Panc1 (cell line): ENCODE measurements around the gene HACL1. TPM values are rescaled to one million over a fixed set of nuclear protein-coding genes. Genes with fewer than 3 reads are reported as not detected.
A peak's percentile ranks its signal among the peaks of the same experiment; 100 is the strongest.

ENCODE experiments used
- ATAC-seq: fragments of 200-7000 bp; cut with Tn5 transposase; 2 replicates; pipeline ENCODE4 v1.9.1; 2020; ENCODE audit warnings: mild to moderate bottlenecking, moderate library complexity
- BruUV-seq: library from RNA; stranded (reverse); fragments of 400-500 nt; replicated peaks from 2 replicates; lab custom pipeline; 2021; lab: Mats Ljungman, UMichigan
- CTCF ChIA-PET: fragments of 300-600 bp; sonication (Branson Sonifier 250); formaldehyde crosslinking; loops from one replicate; lab custom pipeline; 2022; ENCODE audit warnings: antibody characterized with exemption; lab: Charles Lee
- POLR2A ChIA-PET: fragments of 300-600 bp; sonication (Branson Sonifier 250); formaldehyde crosslinking; loops from one replicate; lab custom pipeline; 2022; ENCODE audit warnings: antibody characterized with exemption; lab: Charles Lee
- DNase-seq: peaks from one replicate; pipeline ENCODE4 v3.0.0-alpha.2; 2010; ENCODE audit warnings: low read depth, low spot score
- H3K27ac ChIP-seq: 2 replicates; pipeline ENCODE4 v1.5.1; 2011; ENCODE audit warnings: mild to moderate bottlenecking, low read length, inconsistent platforms
- H3K27me3 ChIP-seq: fragments of 200-500 bp; sonication (Bioruptor generic); 2 replicates; pipeline ENCODE4 v1.6.0; 2014; ENCODE audit warnings: low read length, inconsistent platforms; ENCODE audit not compliant: control insufficient read depth, insufficient read depth
- H3K36me3 ChIP-seq: fragments of 200-500 bp; sonication (Bioruptor generic); 2 replicates; pipeline ENCODE4 v1.5.1; 2014; ENCODE audit warnings: inconsistent platforms, mild to moderate bottlenecking, low read length, moderate library complexity; ENCODE audit not compliant: control insufficient read depth, insufficient read depth
- H3K4me1 ChIP-seq: 2 replicates; pipeline ENCODE4 v1.5.1; 2011; ENCODE audit warnings: inconsistent platforms, mild to moderate bottlenecking, low read length, moderate library complexity; ENCODE audit not compliant: control insufficient read depth, insufficient read depth
- H3K4me3 ChIP-seq, 2 experiments: 2 replicates each; pipeline ENCODE4 v1.5.1; 2011 to 2012; ENCODE audit warnings: low read depth in 2 of 2, low read length in 2 of 2, mild to moderate bottlenecking in 2 of 2, inconsistent platforms in 1 of 2, moderate library complexity in 1 of 2
- H3K9me3 ChIP-seq: fragments of 200-500 bp; sonication (Bioruptor generic); 2 replicates; pipeline ENCODE4 v1.5.1; 2014; ENCODE audit warnings: low read depth, mild to moderate bottlenecking, inconsistent platforms, low read length, moderate library complexity; ENCODE audit not compliant: control insufficient read depth, insufficient read depth
- POLR2AphosphoS5 ChIP-seq: IDR thresholded peaks from 2 replicates; pipeline ENCODE4 v1.6.1; 2012; ENCODE audit warnings: mild to moderate bottlenecking, low read depth, low read length, moderate library complexity
- SIN3A ChIP-seq: IDR thresholded peaks from 2 replicates; pipeline ENCODE4 v1.6.1; 2012; ENCODE audit warnings: low read depth, mild to moderate bottlenecking, low read length, moderate library complexity, borderline replicate concordance; ENCODE audit not compliant: insufficient read depth
- TCF7L2 ChIP-seq: IDR thresholded peaks from 2 replicates; pipeline ENCODE4 v1.6.1; 2011; ENCODE audit warnings: mild to moderate bottlenecking, low read depth, low read length, inconsistent platforms
- in situ Hi-C: cut with HindIII; loops from 2 replicates; pipeline ENCODE4 v1.10.0; 2016; ENCODE audit warnings: low sequenced_read_pairs, low pct_unique_long_range_greater_than_20kb
- intact Hi-C: fragments of 100-400 bp; cut with micrococcal nuclease; formaldehyde crosslinking; loops from one replicate; pipeline ENCODE4 v1.10.0; 2022; ENCODE audit not compliant: unreplicated experiment
- total RNA-seq: library from RNA; stranded (reverse); gene quantifications from one replicate; pipeline ENCODE4 v1.2.1, GENCODE V29; 2021; ENCODE audit not compliant: unreplicated experiment
- TF ChIP-seq, protein P1 (sequence below), 2 experiments: IDR thresholded peaks; 2 replicates each; pipeline ENCODE4 v1.6.1; 2011 to 2012; ENCODE audit warnings: low read depth in 2 of 2, control low read depth in 1 of 2, low read length in 1 of 2, mild to moderate bottlenecking in 1 of 2, moderate library complexity in 1 of 2; ENCODE audit not compliant: insufficient read depth in 1 of 2
- TF ChIP-seq, protein P2 (sequence below): fragments of 450-650 bp; IDR thresholded peaks from 2 replicates; pipeline ENCODE4 v1.5.1; 2017; ENCODE audit warnings: mild to moderate bottlenecking

The HACL1 gene
- total RNA-seq, 1 experiment from 2014 or later = 26.8 TPM

DNA sequence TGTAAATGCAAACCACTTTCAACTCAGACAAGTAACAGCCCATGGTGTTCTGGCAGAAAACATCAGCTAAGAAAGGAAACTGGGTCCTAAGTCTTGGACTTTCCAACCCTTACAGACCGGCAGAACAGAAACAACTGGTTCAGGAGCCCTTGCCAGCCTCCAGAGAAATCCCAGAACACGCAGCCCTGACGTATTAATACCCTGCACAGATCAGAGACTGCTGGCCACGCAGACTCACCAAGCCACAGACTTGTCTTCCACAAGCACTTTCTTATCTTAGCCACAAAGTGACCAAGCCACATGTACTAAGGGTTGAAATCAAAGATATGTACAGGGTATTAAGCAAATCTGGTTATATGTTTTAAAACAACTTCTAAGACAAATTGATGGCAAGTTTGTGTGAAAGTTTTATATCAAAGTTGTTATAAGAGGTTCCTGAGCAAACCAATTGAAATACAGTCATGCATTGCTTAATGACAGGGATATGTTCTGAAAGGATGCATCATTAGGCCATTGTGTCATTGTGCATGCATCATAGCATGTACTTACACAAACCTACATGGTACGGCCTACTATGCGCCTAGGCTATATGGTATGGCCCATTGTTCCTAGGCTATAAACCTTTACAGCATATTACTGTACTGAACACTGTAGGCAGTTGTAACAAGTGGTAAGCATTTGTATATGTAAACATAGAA, 37.0 kb upstream of the HACL1 start:
- H3K9me3 ChIP-seq = no peaks in the 10 kb centered on the region
- ChIA-PET POLR2A (no interaction called here), CTCF (no interaction called here)
- peaks cover 40% of the 10 kb centered on the region for H3K4me1 ChIP-seq
- in situ Hi-C loops (no loop called here), intact Hi-C loops (no loop called here)
- ATAC-seq (no peak), DNase-seq (no peak)
- H3K4me3 ChIP-seq = no peak overlapping the region
- no peaks in the 10 kb centered on the region for H3K36me3 ChIP-seq
- peak overlapping the region; percentile 89 for H3K27ac ChIP-seq
- no TSS peak for BruUV-seq
- TF ChIP-seq SIN3A (no peak), TCF7L2 (no peak), POLR2AphosphoS5 (no peak)
- TF ChIP-seq, protein P1, sequence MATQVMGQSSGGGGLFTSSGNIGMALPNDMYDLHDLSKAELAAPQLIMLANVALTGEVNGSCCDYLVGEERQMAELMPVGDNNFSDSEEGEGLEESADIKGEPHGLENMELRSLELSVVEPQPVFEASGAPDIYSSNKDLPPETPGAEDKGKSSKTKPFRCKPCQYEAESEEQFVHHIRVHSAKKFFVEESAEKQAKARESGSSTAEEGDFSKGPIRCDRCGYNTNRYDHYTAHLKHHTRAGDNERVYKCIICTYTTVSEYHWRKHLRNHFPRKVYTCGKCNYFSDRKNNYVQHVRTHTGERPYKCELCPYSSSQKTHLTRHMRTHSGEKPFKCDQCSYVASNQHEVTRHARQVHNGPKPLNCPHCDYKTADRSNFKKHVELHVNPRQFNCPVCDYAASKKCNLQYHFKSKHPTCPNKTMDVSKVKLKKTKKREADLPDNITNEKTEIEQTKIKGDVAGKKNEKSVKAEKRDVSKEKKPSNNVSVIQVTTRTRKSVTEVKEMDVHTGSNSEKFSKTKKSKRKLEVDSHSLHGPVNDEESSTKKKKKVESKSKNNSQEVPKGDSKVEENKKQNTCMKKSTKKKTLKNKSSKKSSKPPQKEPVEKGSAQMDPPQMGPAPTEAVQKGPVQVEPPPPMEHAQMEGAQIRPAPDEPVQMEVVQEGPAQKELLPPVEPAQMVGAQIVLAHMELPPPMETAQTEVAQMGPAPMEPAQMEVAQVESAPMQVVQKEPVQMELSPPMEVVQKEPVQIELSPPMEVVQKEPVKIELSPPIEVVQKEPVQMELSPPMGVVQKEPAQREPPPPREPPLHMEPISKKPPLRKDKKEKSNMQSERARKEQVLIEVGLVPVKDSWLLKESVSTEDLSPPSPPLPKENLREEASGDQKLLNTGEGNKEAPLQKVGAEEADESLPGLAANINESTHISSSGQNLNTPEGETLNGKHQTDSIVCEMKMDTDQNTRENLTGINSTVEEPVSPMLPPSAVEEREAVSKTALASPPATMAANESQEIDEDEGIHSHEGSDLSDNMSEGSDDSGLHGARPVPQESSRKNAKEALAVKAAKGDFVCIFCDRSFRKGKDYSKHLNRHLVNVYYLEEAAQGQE (IDR thresholded peaks at IDR 0.05; ENCODE audit: insufficient read depth in 1 of 2, low read depth in 2 of 2, low read length in 1 of 2) = no peak
- TF ChIP-seq, protein P2, sequence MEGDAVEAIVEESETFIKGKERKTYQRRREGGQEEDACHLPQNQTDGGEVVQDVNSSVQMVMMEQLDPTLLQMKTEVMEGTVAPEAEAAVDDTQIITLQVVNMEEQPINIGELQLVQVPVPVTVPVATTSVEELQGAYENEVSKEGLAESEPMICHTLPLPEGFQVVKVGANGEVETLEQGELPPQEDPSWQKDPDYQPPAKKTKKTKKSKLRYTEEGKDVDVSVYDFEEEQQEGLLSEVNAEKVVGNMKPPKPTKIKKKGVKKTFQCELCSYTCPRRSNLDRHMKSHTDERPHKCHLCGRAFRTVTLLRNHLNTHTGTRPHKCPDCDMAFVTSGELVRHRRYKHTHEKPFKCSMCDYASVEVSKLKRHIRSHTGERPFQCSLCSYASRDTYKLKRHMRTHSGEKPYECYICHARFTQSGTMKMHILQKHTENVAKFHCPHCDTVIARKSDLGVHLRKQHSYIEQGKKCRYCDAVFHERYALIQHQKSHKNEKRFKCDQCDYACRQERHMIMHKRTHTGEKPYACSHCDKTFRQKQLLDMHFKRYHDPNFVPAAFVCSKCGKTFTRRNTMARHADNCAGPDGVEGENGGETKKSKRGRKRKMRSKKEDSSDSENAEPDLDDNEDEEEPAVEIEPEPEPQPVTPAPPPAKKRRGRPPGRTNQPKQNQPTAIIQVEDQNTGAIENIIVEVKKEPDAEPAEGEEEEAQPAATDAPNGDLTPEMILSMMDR = no peak
- H3K27me3 ChIP-seq = no peaks in the 10 kb centered on the region

DNA sequence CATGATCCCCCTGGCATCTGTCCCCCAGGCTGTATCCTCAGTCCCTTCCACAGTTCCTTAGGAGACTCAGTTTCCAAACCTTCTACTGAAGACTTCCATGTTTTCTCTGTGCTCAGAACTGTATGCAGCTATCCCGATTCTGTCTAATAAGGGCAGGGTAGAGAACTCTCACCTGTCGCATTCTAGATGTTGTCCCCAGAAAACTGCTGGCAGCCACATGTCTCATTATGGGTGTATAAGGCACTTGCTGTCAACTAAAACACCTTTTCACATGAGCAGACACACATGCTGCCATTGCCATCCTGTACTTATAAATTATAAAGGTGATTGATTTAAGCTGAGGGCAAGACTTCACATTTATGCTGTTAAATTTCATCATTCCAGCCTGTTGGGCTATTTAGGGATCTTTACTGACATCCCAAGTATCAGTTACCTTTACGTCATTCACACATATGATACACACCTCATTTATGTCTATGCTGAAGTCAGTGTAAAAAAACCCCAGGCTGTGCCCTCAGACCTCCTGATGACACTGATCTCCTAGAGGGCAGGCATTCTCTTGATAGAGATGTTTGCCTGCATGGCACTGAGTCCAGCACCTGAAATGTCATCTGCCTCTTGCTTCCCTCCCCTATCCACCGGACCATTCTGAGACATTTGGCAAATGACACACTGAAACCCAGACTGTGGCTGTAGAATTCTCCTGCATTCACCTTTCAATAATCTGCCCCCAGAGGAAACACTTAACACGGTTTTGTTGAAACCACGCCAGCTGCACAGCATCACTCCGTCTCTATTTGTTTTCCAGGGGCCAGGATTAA, 36.0 kb upstream of the HACL1 start:
- no TSS peak for BruUV-seq
- Histone ChIP-seq H3K4me1 (peaks cover 50% of the 10 kb centered on the region), H3K9me3 (no peaks in the 10 kb centered on the region), H3K36me3 (no peaks in the 10 kb centered on the region), H3K27ac (peak overlapping the region; percentile 89), H3K4me3 (no peak overlapping the region), H3K27me3 (no peaks in the 10 kb centered on the region)
- intact Hi-C loops (no loop called here), in situ Hi-C loops (no loop called here)
- TF ChIP-seq, protein P2 = no peak
- TF ChIP-seq SIN3A (no peak), TCF7L2 (no peak), POLR2AphosphoS5 (no peak)
- TF ChIP-seq, protein P1 (IDR thresholded peaks at IDR 0.05; ENCODE audit: insufficient read depth in 1 of 2, low read depth in 2 of 2, low read length in 1 of 2) = no peak
- DNase-seq (no peak), ATAC-seq (no peak)
- CTCF ChIA-PET = no interaction called here
- POLR2A ChIA-PET = no interaction called here
